GM19023 (cell line): ENCODE data around the gene MRTFA.
"Not testable (repeated sequence)": the region's sequence is repeated elsewhere in the genome, so short reads cannot be mapped to it uniquely, and the experiment has no call there.

Experiments
- ATAC-seq: cut with Tn5 transposase; IDR thresholded peaks from one replicate; pipeline ENCODE4 v1.9.1; 2021; ENCODE audit warnings: mild to moderate bottlenecking, moderate library complexity; ENCODE audit not compliant: unreplicated experiment

Gene MRTFA

DNA sequence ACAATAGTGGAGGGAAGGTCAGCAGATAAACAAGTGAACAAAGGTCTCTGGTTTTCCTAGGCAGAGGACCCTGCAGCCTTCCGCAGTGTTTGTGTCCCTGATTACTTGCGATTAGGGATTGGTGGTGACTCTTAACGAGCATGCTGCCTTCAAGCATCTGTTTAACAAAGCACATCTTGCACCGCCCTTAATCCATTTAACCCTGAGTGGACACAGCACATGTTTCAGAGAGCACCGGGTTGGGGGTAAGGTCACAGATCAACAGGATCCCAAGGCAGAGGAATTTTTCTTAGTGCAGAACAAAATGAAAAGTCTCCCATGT, 136.1 kb downstream of the MRTFA start:
- ATAC-seq: not testable (repeated sequence)

DNA sequence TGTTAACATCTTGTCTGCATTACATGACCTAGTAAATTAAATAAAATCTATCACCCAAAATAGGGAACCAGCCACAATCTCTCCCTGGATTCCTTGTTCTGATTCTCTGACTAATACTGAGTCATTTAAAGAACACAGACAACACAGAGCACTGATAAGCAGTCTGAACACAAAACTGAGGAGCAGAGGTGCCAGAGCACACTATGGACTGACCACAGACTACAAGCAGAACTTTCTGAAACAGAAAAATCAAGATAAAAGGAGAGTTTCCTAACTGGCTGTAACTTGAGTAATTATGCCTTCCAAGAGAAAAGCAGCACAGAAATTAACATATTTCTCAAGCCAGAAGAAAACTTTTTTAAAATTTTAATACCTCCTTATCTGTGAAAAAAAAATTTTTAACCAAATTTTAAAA, 137.3 kb downstream of the MRTFA start:
- ATAC-seq: no peak

DNA sequence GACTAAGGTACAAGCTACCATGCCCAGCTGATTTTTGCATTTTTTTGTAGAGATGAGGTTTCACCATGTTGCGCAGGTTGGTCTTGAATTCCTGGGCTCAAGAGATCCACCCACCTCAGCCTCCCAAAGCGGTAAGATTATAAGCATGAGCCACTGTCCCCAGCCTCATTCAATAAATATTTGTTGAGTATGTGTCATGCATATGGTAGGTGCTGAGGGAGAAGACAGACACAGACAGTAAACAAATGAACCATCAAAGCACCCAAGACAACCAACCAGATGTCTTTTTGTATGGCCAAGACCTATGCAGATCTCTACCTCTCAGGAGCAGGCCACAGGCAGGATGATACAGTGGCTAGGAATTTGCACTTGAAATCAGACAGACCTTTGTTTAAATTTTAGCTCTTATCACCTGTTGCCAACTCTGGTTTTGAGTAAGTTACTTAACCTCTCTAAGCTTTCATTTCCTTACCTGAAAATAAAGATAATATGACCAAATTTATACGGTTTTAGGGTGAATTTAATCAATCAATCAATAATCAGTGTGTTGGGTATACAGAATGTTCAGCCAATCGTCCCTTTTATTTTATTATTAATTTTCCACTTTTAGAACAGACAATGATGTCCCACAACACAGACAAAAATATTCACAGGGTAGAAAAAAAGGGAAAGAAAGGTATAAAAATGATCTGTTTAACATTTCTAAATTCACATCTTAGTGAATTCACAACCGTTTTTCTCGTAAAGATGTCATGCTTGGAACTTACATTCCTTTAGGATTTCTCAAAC, 137.9 kb downstream of the MRTFA start:
- no peak for ATAC-seq

DNA sequence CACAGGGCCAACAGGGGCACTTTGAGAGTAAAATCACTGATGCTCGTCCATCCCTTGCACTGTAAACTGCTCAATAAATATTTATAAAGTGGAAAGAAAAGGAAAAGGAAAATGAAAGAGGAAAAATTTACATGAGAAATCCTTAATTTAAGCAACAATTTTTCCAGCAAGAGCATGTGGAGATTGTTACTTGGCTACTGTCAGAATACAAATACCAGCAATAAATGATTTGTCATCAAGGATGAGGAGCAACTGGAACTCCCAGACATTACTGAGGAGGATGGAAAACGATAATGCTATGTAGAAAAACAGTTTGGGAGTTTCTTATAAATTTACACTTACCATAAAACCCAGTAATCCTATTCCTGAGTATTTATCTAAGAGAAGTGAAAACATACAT, 143.1 kb downstream of the MRTFA start:
- no peak for ATAC-seq

DNA sequence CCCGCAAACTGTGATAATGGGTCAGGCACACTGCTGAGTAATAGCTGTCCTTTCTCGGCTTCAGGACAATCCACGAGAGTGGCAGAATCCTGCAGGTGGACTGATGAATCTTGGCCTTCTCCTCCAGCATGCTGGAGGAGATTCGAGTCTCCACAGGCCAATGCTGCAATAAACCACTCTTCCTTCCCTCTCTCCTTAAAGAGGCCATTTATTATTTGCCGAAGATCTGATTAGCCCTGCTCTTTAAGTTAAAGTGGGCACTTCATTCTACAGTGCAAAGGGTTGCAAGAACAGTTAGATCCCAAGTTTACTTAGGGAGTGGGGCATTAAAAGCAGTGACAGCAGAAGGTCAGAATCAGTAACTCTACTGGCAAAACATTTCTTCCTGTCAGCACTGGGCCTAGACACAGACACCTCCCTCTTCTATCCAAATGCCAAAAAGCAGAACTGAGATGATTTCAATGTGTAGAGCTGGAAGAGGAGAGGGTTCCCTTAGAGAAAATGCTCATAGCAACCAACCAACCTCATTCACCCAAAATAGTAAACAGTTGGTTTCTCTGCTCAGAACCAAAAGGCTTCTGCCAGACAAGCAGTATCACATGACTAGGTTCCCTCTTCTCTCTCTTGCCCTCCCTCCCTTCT, 144.4 kb downstream of the MRTFA start:
- ATAC-seq: peak; percentile 93

DNA sequence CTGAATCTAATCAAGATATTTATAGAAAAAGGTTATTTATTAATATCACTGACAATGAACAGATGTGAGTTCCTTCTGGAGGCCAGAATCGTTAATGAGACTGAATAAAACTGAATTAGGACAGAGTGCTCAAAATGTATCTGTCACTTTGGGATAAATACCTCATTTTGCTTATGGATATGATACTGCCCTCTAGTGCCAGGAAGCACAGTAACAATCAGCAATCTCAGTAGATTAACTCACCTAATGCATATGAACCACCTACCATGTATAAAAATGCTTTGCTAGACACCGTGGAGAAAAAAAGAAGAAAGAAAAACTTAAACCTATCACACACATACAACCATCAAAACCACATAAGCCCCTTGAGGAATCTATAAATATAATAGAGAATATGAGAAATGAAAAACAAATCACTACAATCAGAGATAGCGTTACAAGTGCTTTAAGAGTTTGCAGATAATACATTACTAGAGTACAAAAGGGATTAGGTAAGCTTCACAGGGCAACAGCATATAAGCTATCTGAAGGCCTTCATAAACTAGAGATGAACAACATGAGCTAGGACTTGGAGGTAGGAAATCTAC, 148.8 kb downstream of the MRTFA start:
- no peak for ATAC-seq

DNA sequence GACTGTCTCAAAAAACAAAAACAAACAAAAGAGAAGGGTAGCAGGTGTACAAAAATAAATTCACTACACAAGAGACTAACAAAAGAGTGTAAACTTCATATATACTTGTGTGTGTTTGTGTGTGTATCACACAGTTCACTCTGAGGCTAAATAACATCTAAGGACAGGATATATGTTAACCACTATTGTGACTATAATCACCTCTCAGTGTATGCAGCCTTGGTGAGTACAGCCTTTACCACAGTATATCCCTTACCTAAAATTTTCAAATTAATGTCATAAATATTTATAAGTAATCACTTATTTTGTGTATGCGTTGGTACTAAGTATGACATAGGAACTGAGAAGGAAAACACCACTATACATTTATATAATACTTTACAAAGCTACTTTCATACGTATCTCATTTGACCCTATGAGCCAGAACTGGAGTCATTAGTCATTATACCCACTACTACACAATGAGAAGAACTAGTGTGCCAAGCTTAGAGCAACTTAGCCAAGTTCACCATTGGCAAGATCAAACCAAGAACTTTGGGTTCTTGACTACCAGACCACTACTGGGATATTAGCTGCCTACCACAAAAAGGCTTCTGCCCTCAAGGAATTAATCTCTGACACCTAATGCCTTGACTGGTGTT, 149.4 kb downstream of the MRTFA start:
- ATAC-seq: no peak

DNA sequence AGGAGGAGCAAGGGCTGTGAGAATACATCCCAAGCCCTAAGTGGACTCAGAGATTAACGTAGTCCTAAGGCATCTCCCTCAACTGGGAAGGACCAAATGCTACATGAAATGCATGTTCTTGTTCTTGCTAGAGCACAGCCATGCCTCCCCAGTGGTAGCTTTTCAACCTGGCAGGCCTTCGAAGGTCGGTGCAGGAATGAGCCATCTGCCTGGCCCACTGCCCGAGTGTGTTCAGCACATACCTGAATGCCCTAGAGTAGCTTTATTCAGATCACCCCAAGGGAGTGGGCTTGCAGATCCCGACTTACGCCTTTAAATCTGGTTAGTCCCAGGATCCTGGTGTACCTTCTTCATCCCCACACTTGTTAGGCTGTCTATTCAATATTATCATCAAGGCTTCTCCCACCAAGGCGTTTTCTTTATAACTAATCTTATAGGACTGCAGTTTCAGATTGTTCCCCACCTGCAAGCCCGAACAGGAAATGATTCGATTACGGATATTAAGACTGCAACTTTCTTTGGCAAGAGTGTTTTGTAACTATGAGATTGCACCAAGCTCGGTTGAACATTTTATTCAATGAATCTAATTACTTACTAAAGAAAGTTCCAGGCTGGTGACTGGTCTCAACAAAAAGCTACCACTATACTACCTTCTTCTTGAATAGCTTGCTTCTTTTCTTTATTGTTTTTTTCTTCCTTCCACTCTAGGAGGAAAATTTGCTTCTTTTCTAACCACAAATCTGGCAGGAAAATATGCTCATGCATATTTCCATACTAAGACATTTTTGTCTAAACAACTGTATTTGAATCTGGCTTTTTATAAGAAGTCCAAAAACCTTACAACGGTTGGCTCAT, 150.5 kb downstream of the MRTFA start:
- no peak for ATAC-seq

DNA sequence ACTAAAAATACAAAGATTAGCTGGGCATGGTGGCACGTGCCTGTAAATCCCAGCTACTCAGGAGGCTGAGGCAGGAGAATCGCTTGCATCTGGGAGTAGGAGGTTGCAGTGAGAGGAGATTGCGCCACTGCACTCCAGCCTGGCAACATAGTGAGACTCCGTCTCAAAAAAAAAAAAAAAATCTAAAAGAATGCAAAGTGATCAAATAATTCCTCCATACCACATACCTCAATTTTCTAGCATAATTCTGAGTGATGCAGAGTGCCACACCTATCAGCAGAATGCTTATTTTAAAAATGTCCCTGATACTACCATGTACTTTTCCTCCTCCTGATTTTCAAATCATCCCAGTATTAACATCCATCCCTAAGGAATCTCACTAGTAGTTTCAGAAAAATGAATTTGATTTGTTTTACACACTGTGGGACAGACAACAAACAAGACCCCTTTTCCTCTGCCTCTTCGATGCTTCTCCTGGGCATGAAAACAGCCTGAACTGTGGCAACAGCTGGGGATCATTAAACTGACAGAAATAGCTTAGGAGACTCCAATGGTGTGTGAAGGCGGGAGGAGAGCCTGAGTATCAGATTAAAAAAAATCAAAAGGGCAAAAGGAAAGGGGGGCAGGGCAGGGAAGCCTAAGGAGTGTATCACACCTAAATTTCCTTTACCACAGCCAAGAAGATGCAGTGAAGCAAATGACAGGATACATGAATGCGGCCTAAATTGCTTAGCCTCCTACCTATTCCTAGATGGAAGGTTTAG, 151.4 kb downstream of the MRTFA start:
- ATAC-seq: no peak

DNA sequence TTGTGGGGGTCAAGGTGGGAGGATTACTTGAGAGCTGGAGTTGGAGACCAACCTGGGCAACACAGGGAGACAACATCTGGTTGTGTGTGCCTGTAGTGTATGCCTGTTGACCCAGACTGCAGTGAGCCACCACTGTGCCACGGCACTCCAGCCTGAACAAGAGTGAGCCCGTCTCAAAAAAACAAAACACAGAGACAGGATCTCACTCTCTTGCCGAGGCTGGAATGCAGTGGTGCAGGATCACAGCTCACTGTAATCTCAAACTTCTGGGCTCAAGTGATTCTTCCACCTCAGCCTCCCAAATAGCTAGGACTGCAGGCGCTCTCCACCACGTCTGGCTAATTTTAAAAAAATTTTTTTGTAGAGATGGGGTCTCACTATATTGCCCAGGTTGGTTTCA, 153.6 kb downstream of the MRTFA start:
- ATAC-seq: no peak

DNA sequence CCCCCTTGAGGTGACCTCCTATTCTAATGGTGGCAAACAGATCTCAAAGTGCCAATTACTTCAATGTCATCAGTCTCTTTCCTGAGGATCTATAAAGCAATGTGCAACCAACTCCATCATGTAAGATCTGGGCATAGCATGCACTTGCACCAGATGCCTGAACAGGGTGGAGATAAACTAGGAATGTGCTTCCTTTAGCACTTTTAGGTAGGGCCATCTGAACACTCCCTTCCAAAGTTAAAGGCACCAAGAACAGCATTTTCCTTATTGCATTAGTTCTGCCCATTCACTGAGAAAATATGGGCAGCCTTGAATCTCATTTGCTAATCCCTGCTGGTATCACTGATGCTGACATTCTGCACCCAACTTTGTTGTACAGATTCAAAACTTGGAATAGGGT, 154.1 kb downstream of the MRTFA start:
- no peak for ATAC-seq

DNA sequence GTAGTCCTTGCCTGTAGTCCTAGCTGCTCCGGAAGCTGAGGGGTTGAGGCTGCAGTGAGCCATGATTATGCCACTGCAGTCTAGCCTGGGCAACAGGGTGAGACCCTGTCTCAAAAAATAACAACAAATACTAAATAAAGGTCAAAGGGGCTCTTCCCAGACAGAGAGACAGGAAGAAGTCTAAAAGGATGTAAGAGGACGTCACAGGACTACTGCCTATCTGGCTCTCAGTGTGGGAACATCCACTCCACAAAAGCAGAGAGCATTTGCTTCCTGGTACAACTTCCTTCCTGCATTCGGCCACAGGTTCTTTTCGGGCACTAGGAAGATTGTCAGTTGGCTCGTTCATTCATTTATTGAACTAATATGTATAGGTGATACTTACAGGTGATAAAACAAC, 155.5 kb downstream of the MRTFA start:
- ATAC-seq: no peak

DNA sequence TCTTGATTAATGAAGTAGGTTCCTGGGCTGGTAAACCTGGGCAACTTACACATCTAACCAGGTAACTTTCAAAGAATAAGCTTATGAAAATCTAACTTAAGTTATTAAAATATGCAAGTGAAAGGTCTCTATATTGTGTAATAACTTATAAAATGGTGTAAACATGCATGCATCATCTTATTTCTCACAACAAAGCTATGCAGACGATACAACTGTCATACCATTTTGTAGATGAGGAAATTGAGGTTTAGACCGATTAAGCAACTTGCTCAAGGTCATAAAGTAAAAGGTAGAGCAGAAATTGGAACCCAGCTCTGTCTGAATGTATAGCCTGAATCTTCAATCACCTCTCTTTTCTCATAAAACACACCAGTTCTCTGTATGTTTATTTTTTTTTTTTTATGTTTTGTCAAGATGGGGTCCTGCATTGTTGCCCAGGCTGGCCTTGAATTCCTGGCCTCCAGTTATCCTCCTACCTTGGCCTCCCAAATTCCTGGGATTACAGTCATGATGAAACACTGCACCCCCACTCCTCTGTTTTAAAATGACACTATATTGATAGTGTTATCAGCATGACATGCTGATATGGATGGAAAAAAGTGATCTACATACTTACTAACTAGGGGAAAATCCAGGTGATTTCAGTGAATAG, 156.5 kb downstream of the MRTFA start:
- ATAC-seq: no peak

DNA sequence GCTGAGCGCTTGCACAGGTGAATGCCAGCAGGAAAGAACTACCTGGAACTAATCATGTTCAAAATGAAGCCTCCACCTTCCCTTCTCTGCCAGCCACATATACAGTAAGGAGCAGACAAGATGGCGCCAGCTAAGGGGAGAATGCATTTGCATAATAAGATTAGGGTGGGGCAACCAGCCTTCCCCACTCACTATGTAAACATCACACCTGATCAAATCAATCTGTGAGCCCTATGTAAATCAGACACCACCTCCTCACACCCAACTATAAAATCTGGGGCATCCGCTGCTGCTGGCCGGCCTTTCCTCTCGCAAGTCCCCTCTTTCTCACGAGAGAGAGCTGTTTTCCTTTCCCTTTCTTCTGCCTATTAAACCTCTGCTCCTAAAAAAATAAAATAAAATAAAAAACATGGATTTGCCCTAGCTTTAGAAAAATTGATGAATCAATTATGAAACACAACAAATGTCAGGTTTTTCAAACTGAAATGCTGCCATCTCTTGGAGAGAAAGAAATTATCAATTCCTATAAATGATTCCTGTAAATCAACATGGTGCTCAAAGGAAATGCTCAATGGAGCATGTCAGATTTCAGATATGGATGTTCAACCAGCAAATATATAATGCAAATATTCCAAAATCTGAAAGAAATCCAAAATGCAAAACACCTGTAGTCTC, 157.3 kb downstream of the MRTFA start:
- ATAC-seq: no peak

DNA sequence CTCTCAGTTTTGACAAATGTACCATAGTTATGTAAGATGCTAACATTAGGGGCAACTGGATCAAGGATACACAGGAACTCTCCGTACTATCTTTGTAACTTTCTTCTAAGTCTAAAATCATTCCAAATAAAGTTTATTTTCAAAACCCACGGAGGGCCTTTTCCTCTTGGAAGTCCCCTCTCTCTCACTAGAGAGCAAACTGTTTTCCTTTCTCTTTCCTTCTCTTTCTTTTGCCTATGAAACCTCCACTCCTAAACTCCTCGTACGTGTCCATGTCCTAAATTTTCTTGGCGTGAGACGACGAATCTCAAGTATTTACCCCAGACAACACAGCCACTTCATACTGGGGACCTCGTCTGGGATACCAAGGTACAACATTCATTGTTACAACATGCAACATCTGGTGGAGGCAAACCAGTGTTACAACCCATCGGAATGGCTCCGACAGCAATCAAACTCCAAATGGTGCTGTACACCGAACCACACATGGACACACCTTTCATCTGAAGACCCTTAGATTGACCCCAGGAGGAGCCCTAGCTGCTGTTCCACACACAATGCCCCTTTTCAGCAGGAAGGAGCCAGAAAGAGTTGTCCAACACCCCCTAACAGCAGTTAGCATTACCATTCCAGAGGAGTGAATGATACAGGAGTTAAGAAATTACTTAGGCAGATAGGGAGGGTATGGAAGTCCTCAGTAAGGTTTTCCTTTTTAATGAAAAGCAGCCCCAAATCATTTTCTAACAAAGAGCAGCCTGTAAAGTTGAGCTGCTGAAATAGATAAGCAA, 158.0 kb downstream of the MRTFA start:
- no peak for ATAC-seq

DNA sequence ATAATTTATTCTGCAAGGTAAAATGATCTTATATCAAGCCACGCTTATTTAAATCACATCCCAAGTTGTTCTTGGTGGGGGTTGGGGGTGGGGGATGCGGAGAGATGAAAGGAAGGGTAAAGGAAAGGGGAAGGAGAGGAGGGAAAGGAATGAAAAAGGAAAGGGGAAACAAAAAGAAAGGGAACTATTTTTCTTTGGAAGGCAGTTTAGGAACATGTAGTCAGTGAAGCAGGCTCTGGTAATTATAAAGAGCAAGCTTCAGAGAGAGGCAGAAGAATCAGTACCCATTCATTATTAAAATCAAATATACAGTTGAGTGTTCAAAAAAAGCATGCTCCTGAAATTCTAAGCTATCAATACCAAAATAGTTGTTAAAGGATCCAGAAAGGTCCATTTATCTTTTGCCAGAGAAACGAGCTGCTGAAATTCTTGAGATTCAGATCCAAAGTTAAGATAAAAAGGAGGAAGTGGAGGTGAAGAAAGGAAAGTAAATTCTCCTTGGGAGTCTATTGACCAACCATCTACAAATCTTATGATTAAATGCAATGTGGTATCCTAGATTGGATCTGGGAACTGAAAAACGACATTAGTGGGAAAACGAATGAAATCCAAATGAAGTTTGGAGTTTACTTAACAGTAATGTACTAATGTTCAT, 158.7 kb downstream of the MRTFA start:
- no peak for ATAC-seq

DNA sequence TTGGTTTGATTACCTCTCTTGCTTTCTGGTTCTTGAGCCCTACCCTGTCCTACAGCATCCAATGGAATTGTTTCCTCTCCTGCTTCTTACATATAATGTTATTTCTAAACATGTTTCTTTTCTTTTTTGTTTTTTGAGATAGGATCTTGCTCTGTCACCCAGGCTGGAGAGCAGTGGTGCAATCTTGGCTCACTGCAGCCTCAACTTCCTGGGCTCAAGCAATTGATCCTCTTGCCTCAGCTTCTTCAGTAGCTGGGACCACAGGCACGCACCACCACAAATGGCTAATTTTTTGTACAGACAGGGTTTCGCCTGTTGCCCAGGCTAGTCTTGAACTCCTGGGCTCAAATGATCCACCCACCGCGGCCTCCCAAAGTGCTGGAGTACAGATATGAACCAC, 160.2 kb downstream of the MRTFA start:
- ATAC-seq: no peak

DNA sequence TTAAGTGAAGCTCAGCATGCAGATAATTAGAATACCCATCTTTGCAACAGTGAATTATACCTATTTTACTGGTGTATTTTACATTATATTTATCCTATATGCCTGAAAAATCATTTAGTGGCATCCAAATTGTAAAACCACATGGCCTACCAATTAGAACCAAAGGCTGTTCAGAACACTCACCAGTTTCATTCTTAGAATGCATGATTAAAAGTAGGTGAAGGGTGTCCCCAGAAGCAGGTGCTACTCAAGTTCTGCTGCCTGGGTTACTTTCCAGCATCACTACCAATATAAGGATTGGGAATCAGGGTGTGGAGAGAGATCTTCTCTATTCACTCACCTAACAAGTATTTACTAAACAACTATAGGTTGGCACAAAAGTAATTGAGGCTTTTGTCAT, 162.8 kb downstream of the MRTFA start:
- no peak for ATAC-seq
